ENCODE data around the gene DNAJB11.

DNAJB11 gene

DNA sequence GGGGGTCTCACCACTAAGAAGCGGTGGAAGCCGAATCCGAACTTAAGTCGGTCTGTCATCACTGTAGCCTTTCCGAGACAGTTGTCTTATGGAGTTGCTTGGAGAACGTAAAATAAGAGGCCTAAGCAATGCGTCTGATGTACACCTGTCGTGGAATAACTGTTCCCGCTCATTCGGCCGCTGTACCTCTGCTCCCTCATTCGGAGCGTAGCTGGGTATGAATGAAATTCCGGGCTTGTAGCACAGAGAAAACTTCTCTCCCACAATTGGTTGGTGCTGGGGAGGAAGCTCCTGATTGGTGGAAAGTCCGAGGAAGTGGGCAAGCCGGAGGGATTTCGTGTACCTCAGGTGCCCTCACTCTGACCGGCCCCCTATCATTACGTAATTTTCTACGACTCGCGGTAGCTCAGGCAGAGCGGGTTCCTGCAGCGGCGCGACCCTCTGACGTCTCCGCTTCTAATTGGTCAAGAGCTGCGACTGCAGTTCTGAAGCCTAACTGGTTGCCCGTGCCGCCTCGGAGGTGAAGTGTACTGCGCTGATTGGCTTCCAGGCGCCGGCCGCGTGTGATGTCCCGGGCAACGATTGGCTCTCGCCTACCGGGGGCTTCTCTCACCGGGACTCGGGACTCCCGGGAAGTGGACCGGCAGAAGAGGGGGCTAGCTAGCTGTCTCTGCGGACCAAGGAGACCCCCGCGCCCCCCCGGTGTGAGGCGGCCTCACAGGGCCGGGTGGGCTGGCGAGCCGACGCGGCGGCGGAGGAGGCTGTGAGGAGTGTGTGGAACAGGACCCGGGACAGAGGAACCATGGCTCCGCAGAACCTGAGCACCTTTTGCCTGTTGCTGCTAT lies at the start of gene DNAJB11:
Gene DNAJB11 (plus strand): TSS at position 625 of the 845 bp plus-strand sequence. CDS start 178 bp downstream, at position 803.
- TF ChIP-seq, protein P1, sequence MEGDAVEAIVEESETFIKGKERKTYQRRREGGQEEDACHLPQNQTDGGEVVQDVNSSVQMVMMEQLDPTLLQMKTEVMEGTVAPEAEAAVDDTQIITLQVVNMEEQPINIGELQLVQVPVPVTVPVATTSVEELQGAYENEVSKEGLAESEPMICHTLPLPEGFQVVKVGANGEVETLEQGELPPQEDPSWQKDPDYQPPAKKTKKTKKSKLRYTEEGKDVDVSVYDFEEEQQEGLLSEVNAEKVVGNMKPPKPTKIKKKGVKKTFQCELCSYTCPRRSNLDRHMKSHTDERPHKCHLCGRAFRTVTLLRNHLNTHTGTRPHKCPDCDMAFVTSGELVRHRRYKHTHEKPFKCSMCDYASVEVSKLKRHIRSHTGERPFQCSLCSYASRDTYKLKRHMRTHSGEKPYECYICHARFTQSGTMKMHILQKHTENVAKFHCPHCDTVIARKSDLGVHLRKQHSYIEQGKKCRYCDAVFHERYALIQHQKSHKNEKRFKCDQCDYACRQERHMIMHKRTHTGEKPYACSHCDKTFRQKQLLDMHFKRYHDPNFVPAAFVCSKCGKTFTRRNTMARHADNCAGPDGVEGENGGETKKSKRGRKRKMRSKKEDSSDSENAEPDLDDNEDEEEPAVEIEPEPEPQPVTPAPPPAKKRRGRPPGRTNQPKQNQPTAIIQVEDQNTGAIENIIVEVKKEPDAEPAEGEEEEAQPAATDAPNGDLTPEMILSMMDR (IDR thresholded peaks at IDR 0.05; ENCODE audit: extremely low read depth, missing control alignments) = no peak
- DNase-seq (ENCODE audit: low spot score) = peak; percentile 98

DNA sequence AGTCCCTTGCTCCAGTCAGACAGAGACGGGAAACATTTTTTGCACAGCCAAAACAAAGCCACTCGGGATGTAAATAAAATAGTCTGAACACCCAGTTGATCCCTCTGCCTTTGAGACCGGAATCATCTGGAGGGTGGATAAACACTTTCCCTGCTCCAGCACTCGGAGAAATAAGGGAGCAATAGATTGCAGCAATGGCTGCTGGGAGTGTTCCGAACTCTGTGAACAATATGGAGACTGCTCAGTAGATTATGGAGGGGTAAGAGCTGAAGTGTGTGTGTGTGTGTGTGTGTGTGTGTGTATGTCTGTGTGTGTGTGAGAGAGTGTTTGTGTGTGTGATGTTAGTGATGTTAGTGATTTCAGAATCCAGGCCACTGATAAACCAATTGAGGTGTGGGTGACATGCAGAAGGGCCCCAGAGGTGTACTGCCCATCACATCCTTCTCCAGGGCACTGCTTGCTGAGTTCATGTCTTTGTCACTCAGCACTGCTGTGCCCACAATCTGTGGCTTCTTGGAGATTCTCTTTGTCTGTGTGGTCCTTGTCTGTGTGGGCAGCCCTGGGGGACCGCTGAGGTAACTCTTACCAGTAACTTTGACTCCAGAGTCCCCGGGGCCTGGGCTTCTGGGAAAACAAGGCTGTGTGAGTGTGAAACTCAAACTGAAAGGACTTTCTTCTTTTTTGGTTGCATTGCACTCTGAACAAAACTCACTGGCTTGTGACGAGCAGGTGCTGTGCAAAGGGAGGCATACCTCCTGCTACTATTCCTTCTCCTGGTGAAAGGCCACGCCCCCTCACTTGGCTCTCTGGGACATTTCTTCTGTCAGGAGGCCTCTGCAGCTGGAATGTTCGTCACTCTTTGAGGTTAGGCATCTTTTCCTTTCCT lies 49.3 kb upstream of the DNAJB11 start:
- TF ChIP-seq, protein P1 (IDR thresholded peaks at IDR 0.05; ENCODE audit: extremely low read depth, missing control alignments) = no peak
- peak; percentile 50 for DNase-seq (ENCODE audit: low spot score)

DNA sequence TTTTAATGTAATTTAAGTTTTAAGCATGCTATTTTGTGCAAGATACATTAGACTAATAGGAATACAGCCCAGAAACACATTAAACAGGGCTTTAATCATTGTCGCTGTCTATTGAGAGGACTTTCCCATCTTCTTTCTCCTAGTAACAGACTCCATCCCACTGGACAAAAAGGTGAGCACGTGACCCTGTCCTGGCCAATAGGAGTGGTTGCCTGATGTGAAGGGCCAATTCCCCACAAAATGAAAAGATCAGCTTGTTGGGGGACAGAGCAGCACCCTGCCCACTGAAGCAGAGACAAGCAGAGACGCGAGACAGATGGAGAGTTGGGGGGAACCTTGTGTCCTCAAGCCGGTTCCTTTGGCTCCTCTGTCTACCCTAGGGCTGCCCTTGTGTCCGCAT lies 47.5 kb upstream of the DNAJB11 start:
- TF ChIP-seq, protein P1 (IDR thresholded peaks at IDR 0.05; ENCODE audit: extremely low read depth, missing control alignments) = no peak
- DNase-seq (ENCODE audit: low spot score) = no peak

DNA sequence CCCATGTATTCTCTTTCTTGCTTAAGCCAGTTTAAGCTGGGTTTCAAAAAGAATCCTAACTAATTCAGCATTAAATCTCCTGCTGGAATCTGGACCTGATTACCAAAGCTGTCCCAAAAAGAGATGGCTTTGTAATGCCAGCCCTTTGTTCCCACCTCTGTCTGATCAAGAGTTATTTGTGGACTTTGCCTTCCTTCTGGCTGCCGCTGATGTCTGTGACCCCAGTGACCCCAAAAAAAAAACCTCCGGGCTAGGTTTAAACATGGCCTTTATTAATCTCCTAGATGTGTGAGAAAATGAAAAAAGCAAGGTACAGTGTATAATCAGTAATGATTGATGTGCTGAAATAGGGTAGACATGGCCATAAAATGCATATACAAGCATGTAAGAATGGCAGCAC lies 47.1 kb upstream of the DNAJB11 start:
- no peak for DNase-seq (ENCODE audit: low spot score)
- TF ChIP-seq, protein P1 (IDR thresholded peaks at IDR 0.05; ENCODE audit: extremely low read depth, missing control alignments) = no peak

DNA sequence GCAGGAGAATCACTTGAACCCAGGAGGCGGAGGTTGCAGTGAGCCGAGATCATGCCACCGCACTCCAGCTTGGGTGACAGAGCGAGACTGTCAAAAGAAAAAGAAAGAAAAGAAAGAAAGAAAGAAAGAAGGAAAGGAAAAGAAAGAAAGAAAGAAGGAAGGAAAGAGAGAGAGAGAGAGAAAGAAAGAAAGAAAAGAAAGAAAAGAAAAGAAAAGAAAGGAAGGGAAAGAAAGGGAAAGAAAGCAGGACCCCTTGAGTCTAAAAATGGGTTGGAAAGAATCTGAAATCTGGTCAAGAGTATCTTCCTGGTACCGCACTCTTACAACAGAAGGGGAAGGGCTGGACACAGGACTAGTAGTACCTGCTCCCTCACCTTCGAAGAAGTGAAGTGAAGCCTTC lies 45.9 kb upstream of the DNAJB11 start:
- no peak for DNase-seq (ENCODE audit: low spot score)
- TF ChIP-seq, protein P1 (IDR thresholded peaks at IDR 0.05; ENCODE audit: extremely low read depth, missing control alignments) = no peak

DNA sequence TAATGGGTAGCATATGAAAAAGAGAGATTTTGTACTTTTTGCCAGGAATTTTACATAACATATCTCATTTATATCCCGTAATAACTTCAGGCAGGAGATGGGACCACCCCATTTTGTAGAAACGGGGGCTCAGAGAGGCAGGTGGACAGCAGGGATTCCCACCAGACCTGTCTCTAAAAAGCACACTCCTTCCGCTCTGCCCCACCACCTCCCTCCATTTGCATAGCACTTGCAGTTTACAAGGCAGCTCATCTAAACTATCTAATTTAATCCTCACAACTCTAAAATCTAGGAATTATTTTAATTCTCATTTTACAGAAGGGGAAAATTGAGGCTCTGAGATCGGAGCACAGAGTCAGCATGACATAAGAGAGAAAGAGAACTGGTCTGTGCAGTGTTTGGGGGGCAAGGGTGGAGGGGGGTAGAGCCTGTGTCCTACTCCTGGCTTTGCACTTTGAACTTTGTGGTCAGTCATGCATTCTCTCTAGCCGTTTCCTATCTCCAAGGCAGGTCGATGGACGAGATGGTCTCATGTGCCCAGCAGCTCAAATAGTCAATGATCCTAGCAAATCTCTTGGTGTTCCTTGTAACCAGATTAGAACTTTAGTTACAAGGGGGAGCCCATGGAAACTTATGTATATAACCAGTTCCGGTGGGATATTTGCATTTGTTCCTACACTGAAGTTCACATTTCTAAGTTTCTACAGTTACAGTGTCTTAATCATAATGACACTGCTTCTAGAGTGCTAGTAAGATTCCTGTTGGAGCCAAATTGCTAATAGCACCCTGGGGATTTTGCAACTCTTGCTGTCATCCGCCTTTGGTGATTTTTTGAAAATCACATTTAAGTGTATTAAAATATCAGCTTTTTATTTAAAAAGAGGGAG lies 44.9 kb upstream of the DNAJB11 start:
- no peak for DNase-seq (ENCODE audit: low spot score)

More for the DNA sequence above, 44.9 kb upstream of the DNAJB11 start:
- TF ChIP-seq, protein P1 (IDR thresholded peaks at IDR 0.05; ENCODE audit: extremely low read depth, missing control alignments) = no peak

Measured in GM20000 (cell line).